HepG2 (cell line): ENCODE results near the gene BUD23. TPM values are rescaled to one million over a fixed set of nuclear protein-coding genes. Genes with fewer than 3 reads are reported as not detected.
A peak's percentile ranks its signal among the peaks of the same experiment; 100 is the strongest.

Experiments used
- ATAC-seq: fragments of 200-7000 bp; cut with Tn5 transposase; 3 replicates; pipeline ENCODE4 v1.9.1; 2020; ENCODE audit warnings: mild to moderate bottlenecking, moderate library complexity
- BruUV-seq: library from RNA; stranded (reverse); fragments of 400-500 nt; replicated peaks from 2 replicates; lab custom pipeline; 2021; lab: Mats Ljungman, UMichigan
- CTCF ChIA-PET: fragments of 300-600 bp; formaldehyde crosslinking; extraction: SDS; loops from one replicate; lab custom pipeline; 2021; ENCODE audit warnings: low total read pairs, inconsistent platforms, low intra/inter-chr PET ratio; lab: Yijun Ruan, JAX
- POLR2A ChIA-PET: fragments of 350-600 bp; sonication (Branson Sonifier 250); formaldehyde crosslinking; loops from one replicate; lab custom pipeline; 2020; ENCODE audit warnings: antibody characterized with exemption, inconsistent platforms; lab: Yijun Ruan, JAX
- DNase-seq: peaks from one replicate; pipeline ENCODE4 v3.0.0-alpha.2; 2015; ENCODE audit warnings: low spot score
- FAIRE-seq: peaks from 3 replicates; lab custom pipeline; 2011; peaks lifted over from hg19 to GRCh38; lab: Jason Lieb, UNC
- H2AFZ ChIP-seq: one replicate; pipeline ENCODE4 v1.6.1; 2011; ENCODE audit warnings: low read length, inconsistent platforms
- H3K27ac ChIP-seq: fragments of 300-600 bp; 3 replicates; pipeline ENCODE4 v1.8.0; 2011; ENCODE audit warnings: mixed run types, mild to moderate bottlenecking, mixed read lengths, low read length, inconsistent platforms; ENCODE audit not compliant: insufficient read depth; ENCODE audit errors: extremely low read length
- H3K27me3 ChIP-seq, 2 experiments: fragments of 200-600 bp in 1 of 2; 2 replicates in 1 of 2; 3 replicates in 1 of 2; pipeline versions ENCODE4 v1.6.0 to v1.8.0; 2011; ENCODE audit warnings: low read length in 2 of 2, mild to moderate bottlenecking in 2 of 2, moderate library complexity in 2 of 2, inconsistent platforms in 1 of 2; ENCODE audit not compliant: insufficient read depth in 2 of 2, control insufficient read depth in 1 of 2
- H3K36me3 ChIP-seq, 2 experiments: fragments of 200-600 bp in 1 of 2; replicated peaks in 1 of 2; 2 replicates in 1 of 2; 3 replicates in 1 of 2; pipeline versions ENCODE4 v1.5.1 to v1.8.0; 2011; ENCODE audit warnings: low read length in 2 of 2, inconsistent platforms in 1 of 2; ENCODE audit not compliant: insufficient read depth in 2 of 2, control insufficient read depth in 1 of 2
- H3K4me1 ChIP-seq: 2 replicates; pipeline ENCODE4 v1.5.1; 2012; ENCODE audit warnings: low read length, inconsistent platforms; ENCODE audit not compliant: insufficient read depth
- H3K4me2 ChIP-seq: 2 replicates; pipeline ENCODE4 v1.6.0; 2011; ENCODE audit warnings: low read depth, low read length, inconsistent platforms
- H3K4me3 ChIP-seq, 3 experiments: fragments of 200-600 bp in 1 of 3; sonication (generic), shearing (Covaris generic) in 1 of 3; replicated peaks in 1 of 3; 2 replicates each; pipeline ENCODE4 v1.5.1; 2011 to 2016; ENCODE audit warnings: low read length in 3 of 3, inconsistent platforms in 2 of 3, low read depth in 2 of 3, mild to moderate bottlenecking in 2 of 3, control low read depth in 1 of 3, mixed read lengths in 1 of 3; ENCODE audit not compliant: insufficient read depth in 1 of 3
- H3K79me2 ChIP-seq: one replicate; pipeline ENCODE4 v1.6.1; 2011; ENCODE audit warnings: low read length, inconsistent platforms; ENCODE audit not compliant: insufficient read depth
- H3K9ac ChIP-seq: 2 replicates; pipeline ENCODE4 v1.6.0; 2011; ENCODE audit warnings: mild to moderate bottlenecking, low read depth, low read length, inconsistent platforms; ENCODE audit not compliant: insufficient read depth
- H3K9me3 ChIP-seq: 2 replicates; pipeline ENCODE4 v1.5.1; 2012; ENCODE audit warnings: mild to moderate bottlenecking, low read length
- H4K20me1 ChIP-seq: 2 replicates; pipeline ENCODE4 v1.6.0; 2011; ENCODE audit warnings: inconsistent platforms, mild to moderate bottlenecking, low read length, moderate library complexity; ENCODE audit not compliant: insufficient read depth
- FOXA1 ChIP-seq, 2 experiments: fragments of 450-650 bp in 1 of 2; sonication (generic) in 1 of 2; formaldehyde crosslinking in 1 of 2; IDR thresholded peaks; 2 replicates each; pipeline versions ENCODE4 v1.4.0 to v1.6.1; 2016 to 2020; ENCODE audit warnings: missing genetic modification reagents in 1 of 2
- ONECUT2 ChIP-seq: sonication (generic); formaldehyde crosslinking; IDR thresholded peaks from 2 replicates; pipeline ENCODE4 v1.4.0; 2020; ENCODE audit warnings: missing genetic modification reagents
- ZNF274 ChIP-seq: sonication (generic); formaldehyde crosslinking; IDR thresholded peaks from 2 replicates; pipeline ENCODE4 v1.5.1; 2020; ENCODE audit warnings: mild to moderate bottlenecking, missing genetic modification reagents
- WGBS: methylation state at CpG from one replicate; pipeline ENCODE4 v1.1.6; 2017; ENCODE audit warnings: low lambda C conversion rate; 5-methylcytosine and 5-hydroxymethylcytosine counted together
- in situ Hi-C: cut with HindIII; loops from 2 replicates; pipeline ENCODE4 v1.10.0; 2017; ENCODE audit warnings: low pct_unique_long_range_greater_than_20kb; ENCODE audit not compliant: extremely low pct_ligation_motif_present
- intact Hi-C: fragments of 100-400 bp; cut with micrococcal nuclease; formaldehyde crosslinking; loops from one replicate; pipeline ENCODE4 v1.10.0; 2022; ENCODE audit not compliant: unreplicated experiment
- polyA plus RNA-seq, 8 experiments: library from polyadenylated mRNA; depleted of rRNA in 3 of 8; stranded (reverse) in 7 of 8; unstranded in 1 of 8; fragments of >200 nt; fragmentation: Illumina TruSeq in 4 of 8; extraction: Trizol in 4 of 8; gene quantifications; 2 replicates each; pipeline versions ENCODE4 v1.2.1 to v1.2.3, GENCODE V29; 2011 to 2016; ENCODE audit warnings: low read depth in 4 of 8, missing spikeins in 1 of 8, mixed read lengths in 1 of 8; ENCODE audit not compliant: insufficient read depth in 1 of 8
- total RNA-seq, 5 experiments: library from RNA; depleted of rRNA; stranded (reverse); fragments of >200 nt; fragmentation: Illumina TruSeq; extraction: Trizol; gene quantifications; 2 replicates each; pipeline ENCODE4 v1.2.3, GENCODE V29; 2016; ENCODE audit warnings: low read depth in 1 of 5
- TF ChIP-seq, protein P1 (sequence below): sonication (generic); formaldehyde crosslinking; IDR thresholded peaks from 2 replicates; pipeline ENCODE4 v1.4.0; 2020; ENCODE audit warnings: missing genetic modification reagents

The BUD23 gene
- total and polyA plus RNA-seq, 2 of the 13 experiments (the other 11 are each of a cell fraction or from before 2014, with no cell fraction given) = 47.5 to 54.5 TPM

- H3K4me1 ChIP-seq = peaks cover 19% of the 10 kb centered on the region
- no peak for FAIRE-seq
- H2AFZ ChIP-seq = no peak overlapping the region
- intact Hi-C loops (no loop called here), in situ Hi-C loops (no loop called here)
- TF ChIP-seq ZNF274 (CRISPR knock-in tag) (no peak), FOXA1 (IDR thresholded peaks at IDR 0.05) (no peak), FOXA1 (CRISPR knock-in tag; IDR thresholded peaks at IDR 0.05) (no peak)
- TF ChIP-seq, protein P1, sequence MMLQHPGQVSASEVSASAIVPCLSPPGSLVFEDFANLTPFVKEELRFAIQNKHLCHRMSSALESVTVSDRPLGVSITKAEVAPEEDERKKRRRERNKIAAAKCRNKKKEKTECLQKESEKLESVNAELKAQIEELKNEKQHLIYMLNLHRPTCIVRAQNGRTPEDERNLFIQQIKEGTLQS (CRISPR knock-in tag) = no peak
- no peaks in the 10 kb centered on the region for H4K20me1 ChIP-seq
- H3K27me3 ChIP-seq = no peaks in the 10 kb centered on the region; a peak in 1 of 5 replicates
- H3K36me3 ChIP-seq = peaks cover 9 to 39% of the 10 kb centered on the region in 2 experiments
- no peak overlapping the region for H3K9ac ChIP-seq
- H3K4me3 ChIP-seq = no peak overlapping the region
- no peak overlapping the region for H3K4me2 ChIP-seq
- H3K9me3 ChIP-seq = no peaks in the 10 kb centered on the region
- ATAC-seq = no peak
- ChIA-PET CTCF (no interaction called here), POLR2A (no interaction called here)
- H3K79me2 ChIP-seq = peaks cover 47% of the 10 kb centered on the region
- WGBS = 96% methylated on average over 18 of the region's 18 CpGs
- no peak for DNase-seq
- BruUV-seq = TSS peak; percentile 40
- H3K27ac ChIP-seq = no peak overlapping the region
Observed at GRCh38 chr7:73685311-73685710, 1.9 kb downstream of the BUD23 start.

DNA sequence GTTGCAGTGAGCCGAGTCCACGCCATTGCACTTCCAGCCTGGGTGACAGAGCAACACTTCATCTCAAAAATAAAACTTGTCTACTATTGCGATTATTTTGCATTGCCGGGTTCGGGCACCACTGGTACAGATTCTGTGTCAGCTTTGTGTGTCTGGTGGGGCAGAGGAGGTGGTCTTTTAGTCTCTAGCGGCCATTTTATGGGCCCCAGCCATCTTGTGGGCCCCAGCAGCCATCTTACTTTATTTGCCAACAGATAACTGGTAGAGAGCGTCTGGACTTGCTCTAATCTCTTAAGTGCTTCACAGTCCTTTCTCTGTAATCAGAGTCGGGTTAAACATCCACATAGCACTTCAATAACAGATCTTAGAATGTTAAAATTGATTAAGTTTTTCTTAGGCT, 4.9 kb downstream of the BUD23 start:
- H3K9me3 ChIP-seq = no peaks in the 10 kb centered on the region
- peaks cover 22 to 65% of the 10 kb centered on the region in 2 experiments for H3K36me3 ChIP-seq
- H3K4me3 ChIP-seq = no peak overlapping the region
- peaks cover 22% of the 10 kb centered on the region for H3K79me2 ChIP-seq
- FAIRE-seq (no peak), ATAC-seq (no peak), DNase-seq (no peak)
- H3K27me3 ChIP-seq = no peaks in the 10 kb centered on the region; a peak in 1 of 5 replicates
- H3K4me1 ChIP-seq = no peaks in the 10 kb centered on the region
- 100% methylated on average over 8 of the region's 8 CpGs for WGBS
- TF ChIP-seq ONECUT2 = no peak
- CTCF ChIA-PET = no interaction called here
- no peak overlapping the region for H2AFZ ChIP-seq
- intact Hi-C loops (no loop called here), in situ Hi-C loops (no loop called here)
- POLR2A ChIA-PET = no interaction called here
- no TSS peak for BruUV-seq
- no peak overlapping the region for H3K27ac ChIP-seq
- H3K9ac ChIP-seq = no peak overlapping the region
- no peaks in the 10 kb centered on the region for H4K20me1 ChIP-seq
- no peak overlapping the region for H3K4me2 ChIP-seq
